ENCODE data around the gene ZNRF2.

ZNRF2 gene

DNA sequence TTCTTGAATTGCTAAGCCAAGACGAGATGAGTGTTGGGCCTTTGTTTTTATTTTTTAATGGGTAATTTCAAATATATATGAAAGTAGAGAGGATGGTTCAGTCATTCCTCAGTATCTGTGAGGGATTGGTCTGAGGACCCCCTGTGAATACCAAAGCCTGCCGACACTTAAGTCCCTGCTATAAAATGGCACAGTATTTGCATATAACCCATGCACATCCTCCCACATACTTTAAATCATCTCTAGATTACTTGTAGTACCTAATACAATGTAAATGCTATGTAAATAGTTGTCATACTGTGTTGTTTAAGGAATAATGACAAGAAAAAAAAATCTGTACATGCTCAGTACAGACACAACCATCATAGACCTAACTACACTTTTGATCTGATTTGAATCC lies 120.8 kb downstream of the ZNRF2 start:
- DNase-seq (ENCODE audit: low read depth in 2 of 3, low spot score in 2 of 3), result no peak

DNA sequence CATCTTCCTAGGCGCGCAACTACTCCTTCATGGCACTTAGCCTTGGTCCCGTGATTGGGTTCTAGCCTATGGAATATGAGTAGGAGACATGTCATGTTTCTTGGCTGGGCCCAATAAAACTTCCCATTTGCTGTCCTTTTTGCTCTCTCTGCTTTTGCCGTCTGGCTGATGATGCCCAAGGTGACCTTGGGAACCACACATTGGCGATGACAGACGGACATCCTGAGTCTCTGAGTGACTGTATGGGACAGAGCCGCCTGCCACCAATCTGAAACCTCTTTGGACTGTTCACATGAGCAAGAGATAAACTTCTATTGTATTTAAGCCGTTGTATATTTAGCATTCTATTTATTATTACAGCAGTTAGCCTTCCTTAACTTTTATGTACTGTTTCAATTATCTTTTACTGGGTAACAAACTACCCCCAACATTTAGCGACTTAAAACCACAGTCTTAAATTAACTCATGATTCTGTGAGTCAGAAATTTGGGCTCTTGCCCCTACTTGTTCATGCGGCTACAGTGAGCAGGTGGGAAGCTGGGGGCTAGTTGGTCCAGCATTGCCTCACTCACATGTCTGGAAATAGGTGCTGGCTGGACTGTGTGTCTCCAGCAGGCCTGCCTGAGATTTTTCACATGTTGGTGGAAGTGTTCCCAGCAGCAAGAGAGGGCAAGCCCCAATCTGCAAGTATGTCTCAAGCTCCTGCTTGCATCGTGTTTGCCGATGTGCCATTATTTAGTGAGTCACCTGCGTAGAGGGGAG lies 122.4 kb downstream of the ZNRF2 start:
- DNase-seq (ENCODE audit: low read depth in 2 of 3, low spot score in 2 of 3), result no peak

DNA sequence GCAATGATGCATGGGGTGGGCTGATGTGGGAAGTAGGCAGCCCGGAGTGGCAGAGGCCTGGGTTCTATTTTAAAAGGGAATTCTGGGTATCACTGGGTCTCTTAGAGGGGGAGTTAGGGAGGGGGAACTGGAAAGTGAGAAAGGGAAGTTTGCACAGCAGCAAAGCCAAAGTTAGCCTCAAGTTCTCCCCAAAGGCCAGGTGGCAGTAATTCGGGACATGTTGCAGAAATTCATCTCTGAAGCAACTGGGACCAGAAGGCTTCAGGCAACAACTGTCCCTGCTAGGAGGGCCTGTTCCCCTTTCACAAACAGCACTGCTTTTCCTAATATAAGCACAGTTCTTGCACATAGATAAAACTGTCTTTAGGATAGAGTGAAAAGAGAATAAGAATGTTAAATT lies 126.8 kb downstream of the ZNRF2 start:
- no peak for DNase-seq (ENCODE audit: low read depth in 2 of 3, low spot score in 2 of 3)

DNA sequence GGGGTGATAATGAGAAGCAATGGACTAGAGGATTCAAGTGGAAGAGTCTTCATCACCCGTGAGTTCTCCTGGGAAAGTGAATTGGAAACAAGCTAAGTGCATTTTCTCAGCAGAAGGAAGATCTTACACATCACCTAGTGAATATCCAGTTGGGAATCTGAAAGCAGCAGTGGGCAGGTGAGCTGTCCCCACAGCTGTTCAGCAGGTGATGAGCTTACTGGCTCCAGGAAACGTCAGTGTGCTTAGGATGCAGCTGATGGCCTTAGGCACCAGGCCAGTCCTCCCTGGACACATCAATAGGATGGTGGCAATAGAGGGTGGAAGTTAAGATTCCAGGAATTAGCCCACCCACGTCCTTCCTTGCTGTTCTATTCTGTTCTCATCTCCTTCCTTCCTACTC lies 127.5 kb downstream of the ZNRF2 start:
- no peak for DNase-seq (ENCODE audit: low read depth in 2 of 3, low spot score in 2 of 3)

DNA sequence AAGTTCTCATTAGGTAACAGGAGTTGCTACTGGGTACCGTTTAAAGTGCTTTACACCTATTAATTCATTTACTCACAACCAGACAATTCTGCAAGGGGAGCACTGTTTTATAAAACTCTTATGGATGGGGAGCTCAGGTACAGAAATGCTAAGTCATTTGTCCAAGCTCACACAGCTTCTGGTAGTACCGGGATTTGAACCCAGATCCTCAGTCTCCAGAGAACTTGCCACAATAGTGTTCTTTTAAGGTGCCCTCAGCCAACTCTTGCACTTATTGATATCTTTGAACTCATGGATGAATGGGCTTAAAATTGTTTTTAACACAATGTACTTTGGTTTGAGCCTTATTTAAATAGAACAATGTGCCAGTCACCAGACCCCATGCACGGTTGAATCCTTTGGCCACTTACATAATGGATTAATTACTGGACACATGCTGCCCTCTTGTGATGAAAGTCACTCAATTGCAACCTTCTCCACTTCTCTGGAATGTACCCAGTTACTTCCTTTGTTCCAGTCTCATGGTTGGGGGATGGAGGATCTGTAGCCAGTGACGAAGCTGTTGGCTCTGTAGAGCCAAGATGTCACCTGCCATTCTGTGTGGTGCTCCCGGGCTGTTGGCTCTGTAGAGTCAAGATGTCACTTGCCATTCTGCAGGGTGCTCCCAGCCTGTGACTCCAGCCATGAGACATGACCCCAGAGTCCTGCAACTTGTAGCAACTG lies 128.5 kb downstream of the ZNRF2 start:
- DNase-seq (ENCODE audit: low read depth in 2 of 3, low spot score in 2 of 3), result no peak

DNA sequence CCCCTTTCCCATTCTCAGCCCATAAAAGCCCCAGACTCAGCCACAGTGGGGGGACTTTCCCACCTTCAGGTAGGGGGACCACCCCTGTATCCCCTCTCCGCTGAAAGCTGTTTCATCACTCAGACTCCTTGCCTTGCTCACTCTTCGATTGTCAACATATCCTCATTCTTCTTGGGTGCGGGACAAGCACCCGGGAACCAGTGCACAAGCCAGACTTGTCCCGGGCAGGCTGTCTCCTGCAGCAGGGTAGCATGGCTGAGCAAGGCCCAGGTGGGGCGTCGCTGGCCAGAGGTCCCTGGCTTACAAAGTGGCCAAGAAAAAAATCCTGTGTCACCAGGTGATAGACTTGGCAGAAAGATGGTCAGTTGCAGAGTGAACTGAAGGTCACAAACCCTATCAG lies 129.5 kb downstream of the ZNRF2 start:
- no peak for DNase-seq (ENCODE audit: low read depth in 2 of 3, low spot score in 2 of 3)

Data from activated CD8-positive, alpha-beta memory T cell treated with anti-CD3 and anti-CD28 coated beads for 48 hours (primary cell).